HG03342 (cell line): ENCODE results near the gene SMG7.

Experiments
- ATAC-seq: cut with Tn5 transposase; IDR thresholded peaks from one replicate; pipeline ENCODE4 v1.9.1; 2021; ENCODE audit warnings: mild to moderate bottlenecking, moderate library complexity; ENCODE audit not compliant: unreplicated experiment

The SMG7 gene

GRCh38 chr1:183470147-183470960 lies 1.9 kb upstream of the SMG7 start:
- ATAC-seq: peak; percentile 34

DNA sequence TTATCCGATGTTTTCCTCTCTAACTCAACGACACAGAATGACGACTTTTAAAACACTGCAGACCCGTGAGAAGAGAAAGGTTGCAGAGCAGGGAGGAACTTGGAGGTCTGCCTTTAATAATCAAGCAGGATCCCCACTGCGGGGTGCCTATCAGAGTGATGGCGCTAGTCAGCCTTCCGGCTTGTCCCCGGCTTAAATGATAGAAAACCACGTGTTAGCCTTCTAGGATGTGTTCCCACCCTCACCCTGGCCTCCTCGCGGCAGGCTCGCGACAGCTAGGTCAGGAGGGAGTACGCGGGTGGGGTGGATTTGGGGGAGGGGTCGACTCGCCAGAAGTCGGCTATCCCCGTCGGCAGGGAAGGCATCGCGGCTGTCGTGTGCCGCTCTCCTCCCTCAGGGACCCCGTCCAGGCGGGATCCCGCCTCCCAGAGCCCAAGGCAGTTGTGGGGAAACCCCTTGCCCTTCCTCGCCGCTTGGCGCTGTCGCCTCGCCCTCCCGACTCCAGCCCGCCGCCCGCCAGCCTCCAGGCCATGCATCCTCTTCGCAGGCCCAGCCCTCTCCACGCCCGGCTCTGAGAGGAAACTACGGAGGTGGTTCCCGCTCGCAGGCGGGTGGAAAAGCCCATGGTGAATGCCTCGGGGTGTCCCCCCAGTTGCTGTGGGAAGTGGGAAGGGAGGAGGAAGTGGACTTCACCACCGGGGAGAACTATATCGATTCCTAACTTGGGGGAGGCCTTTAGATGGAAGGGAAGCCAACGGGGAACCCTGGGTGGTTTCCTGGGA lies 1.1 kb upstream of the SMG7 start:
- peak; percentile 26 for ATAC-seq

DNA sequence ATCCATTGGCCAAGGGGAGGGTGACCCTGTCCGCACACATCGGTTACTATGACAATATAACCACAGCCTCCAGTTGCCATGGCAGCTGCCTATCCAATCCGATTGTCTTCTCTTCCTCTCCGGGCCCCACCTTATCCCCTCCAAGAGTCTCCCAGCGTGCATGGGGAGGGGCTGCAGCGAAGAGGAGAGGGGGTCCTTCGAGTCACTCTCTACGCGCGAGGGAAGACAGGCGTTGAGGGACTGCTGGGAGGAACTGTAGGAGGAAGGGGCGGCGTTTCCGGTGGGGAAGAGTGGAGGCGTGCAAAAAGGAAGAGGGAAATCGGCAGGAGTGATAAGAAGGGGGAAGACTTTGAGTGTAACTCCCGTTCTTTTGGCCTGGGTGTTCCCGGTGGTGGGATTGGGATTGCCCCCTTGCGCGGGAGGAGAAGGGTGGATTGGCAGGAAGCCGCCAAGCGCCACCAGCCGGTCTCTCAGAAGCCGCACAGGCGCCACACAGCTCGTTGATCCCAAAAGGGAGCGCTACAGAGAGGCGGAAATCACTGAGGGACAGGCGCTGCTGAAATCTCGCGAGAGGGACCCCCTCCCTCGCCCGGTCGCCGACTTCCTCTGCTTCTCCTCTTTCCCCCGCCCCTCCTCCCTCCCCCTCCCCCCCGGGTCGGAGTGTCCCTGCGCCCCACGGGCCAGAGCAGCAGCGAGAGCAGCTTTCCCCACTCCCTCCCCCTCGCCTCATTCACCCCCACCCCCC lies 384 bp upstream of the SMG7 start:
- peak; percentile 57 for ATAC-seq

GRCh38 chr1:183473217-183473536 lies 878 bp downstream of the SMG7 start:
- no peak for ATAC-seq

DNA sequence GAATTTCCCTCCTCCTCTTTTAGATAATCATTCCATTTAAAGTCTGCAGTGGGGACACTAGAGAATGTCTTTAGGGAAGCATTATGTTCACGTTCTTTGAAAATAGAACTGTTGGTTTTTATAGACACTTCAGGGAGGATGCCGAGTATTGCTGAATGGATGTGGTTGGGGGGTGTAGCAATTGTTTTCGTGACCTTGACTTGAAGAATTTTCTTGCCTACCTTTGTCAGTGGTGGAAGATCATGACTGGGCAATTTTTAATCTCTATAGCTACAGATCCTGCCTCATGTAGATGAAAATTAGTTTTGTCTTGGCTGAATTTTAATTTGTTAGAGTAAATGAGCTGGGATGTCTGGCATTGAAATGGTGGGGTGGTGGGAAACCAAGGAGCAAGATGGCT lies 3.8 kb downstream of the SMG7 start:
- no peak for ATAC-seq

GRCh38 chr1:183477986-183478781 lies 5.9 kb downstream of the SMG7 start:
- peak; percentile 45 for ATAC-seq

GRCh38 chr1:183480971-183481441 lies 8.7 kb downstream of the SMG7 start:
- peak; percentile 64 for ATAC-seq

DNA sequence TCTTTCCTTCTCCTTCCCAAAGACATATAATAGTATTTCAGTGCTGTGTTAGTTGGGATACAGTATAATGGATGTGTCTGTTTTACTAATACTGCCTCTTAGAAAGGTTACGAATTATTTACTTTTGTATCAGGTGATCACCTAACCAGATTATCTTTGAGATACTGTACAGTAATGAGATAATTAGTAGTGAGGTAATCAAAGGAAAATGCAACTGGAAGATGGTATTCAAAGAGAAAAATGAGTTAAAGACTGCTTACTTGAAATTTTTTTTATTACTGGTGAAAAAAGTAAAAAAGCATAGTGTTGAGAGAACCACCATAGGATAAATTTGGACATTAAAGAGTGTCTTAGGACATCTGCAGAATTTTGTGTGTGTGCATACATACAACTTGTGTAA lies 10.9 kb downstream of the SMG7 start:
- ATAC-seq: no peak

- no peak for ATAC-seq
These were observed 12.0 kb downstream of the SMG7 start for GRCh38 chr1:183484254-183484653.

DNA sequence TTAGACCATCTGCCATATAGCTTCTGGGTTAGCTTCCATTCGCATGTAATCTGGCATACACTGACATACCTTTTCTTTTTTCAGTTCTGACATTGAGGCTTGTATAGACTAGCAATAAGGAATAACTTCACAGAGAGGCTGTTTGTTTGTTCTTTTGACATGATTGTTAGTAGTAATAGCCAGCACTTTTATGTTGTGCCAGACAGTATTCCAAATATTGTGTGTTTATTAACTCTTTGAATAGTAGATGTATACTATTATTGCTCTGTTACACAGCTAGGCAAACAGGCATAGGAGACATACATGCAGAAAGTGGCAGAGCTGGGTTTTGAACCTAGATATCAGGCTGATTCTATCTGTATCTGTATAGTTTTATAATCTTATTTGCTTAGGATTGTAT lies 12.6 kb downstream of the SMG7 start:
- ATAC-seq: no peak

GRCh38 chr1:183487674-183488442 lies 15.6 kb downstream of the SMG7 start:
- no peak for ATAC-seq

- no peak for ATAC-seq
These were observed 18.6 kb downstream of the SMG7 start for GRCh38 chr1:183490932-183491331.

GRCh38 chr1:183493540-183494245 lies 21.4 kb downstream of the SMG7 start:
- no peak for ATAC-seq

DNA sequence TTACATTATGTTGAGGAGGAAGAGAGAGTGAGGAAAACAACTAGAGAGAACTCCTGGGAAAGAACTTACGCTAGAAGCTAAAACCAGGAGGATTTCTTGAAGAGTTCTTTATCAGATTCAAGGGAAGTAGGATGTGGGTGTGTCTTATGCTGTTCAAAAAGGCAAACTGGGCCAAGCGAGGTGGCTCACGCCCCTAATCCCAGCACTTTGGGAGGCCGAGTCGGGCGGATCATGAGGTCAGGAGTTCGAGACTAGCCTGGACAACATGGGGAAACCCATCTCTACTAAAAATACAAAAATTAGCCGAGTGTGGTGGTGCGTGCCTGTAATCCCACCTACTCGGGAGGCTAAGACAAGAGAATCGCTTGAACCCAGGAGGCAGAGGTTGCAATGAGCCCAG lies 23.1 kb downstream of the SMG7 start:
- no peak for ATAC-seq

DNA sequence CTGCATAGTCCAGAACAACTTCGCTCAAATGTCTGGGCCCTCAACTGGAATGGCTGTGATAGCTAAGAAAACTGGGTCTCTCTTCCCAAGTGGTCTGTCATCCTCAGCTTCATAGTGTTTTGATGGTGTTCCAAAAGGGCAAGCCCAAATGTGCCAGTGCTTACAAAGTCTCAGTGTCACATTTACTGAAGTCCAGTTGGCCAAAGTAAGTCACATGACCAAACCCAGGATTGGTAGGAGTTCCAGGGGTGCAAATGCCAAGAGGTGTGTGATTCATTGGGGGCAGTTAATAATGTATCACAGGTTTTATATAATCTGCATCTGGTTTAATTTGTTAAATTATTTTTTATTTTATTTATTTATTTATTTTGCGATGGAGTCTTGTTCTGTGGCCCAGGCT lies 24.9 kb downstream of the SMG7 start:
- no peak for ATAC-seq

DNA sequence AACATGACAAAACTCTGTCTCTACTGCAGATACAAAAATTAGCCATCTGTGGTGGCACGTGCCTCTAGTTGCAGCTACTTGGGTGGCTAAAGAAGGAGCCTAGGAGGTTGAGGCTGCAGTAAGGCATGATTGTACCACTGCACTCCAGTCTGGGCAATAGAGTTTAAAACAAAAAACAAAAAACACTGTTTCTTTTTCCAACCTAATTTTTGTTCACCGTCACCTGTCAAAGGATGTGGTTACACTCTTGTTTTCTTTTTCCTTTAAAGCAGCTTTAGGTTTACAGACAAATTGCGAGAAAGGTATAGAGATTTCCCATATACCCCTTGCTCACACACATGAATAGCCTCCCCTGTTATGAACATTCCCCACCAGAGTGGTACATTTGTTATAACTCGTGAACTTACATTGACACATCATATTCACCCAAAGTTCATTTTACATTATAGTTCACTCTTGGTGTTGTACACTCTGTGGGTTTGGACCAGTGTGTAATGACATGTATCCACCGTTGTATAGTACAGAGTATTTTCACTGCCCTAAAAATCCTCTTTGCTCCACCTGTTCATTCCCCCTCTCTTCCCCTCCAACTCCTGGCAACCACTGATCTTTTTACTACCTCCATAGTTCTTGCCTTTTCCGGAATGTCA lies 26.2 kb downstream of the SMG7 start:
- no peak for ATAC-seq

- no peak for ATAC-seq
These were observed 33.3 kb downstream of the SMG7 start for GRCh38 chr1:183505454-183506089.

- no peak for ATAC-seq
These were observed 34.3 kb downstream of the SMG7 start for GRCh38 chr1:183506561-183506960.
